ENCODE data around the gene GPR101. TPM values are rescaled to one million over a fixed set of nuclear protein-coding genes. Genes with fewer than 3 reads are reported as not detected.
"Not testable (repeated sequence)": the region's sequence is repeated elsewhere in the genome, so short reads cannot be mapped to it uniquely, and the experiment has no call there.

The GPR101 gene
- total RNA-seq, 1 experiment from 2014 or later: not detected

- Mint-ChIP-seq H3K9me3 (ENCODE audit: unreplicated experiment) (peaks cover 8% of the 10 kb centered on the region), H3K4me1 (ENCODE audit: low read depth, unreplicated experiment) (no peaks in the 10 kb centered on the region), H3K4me3 (ENCODE audit: unreplicated experiment) (no peak overlapping the region), H3K27ac (ENCODE audit: unreplicated experiment) (no peak overlapping the region), H3K36me3 (ENCODE audit: insufficient read depth, unreplicated experiment) (no peaks in the 10 kb centered on the region), H3K27me3 (ENCODE audit: insufficient read depth, unreplicated experiment) (peaks cover 7% of the 10 kb centered on the region)
- ChIA-PET POLR2A (no interaction called here), CTCF (no interaction called here)
- Histone ChIP-seq H3K4me3 (ENCODE audit: low read depth, low read length) (no peak overlapping the region), H3K27me3 (replicated peaks; ENCODE audit: control insufficient read depth, insufficient read depth, low read length) (no peaks in the 10 kb centered on the region), H3K36me3 (ENCODE audit: control insufficient read depth, insufficient read depth, low read length) (no peaks in the 10 kb centered on the region), H3K4me1 (no peaks in the 10 kb centered on the region), H3K9me3 (no peaks in the 10 kb centered on the region)
- DNase-seq: no peak
- TF ChIP-seq, protein P1, sequence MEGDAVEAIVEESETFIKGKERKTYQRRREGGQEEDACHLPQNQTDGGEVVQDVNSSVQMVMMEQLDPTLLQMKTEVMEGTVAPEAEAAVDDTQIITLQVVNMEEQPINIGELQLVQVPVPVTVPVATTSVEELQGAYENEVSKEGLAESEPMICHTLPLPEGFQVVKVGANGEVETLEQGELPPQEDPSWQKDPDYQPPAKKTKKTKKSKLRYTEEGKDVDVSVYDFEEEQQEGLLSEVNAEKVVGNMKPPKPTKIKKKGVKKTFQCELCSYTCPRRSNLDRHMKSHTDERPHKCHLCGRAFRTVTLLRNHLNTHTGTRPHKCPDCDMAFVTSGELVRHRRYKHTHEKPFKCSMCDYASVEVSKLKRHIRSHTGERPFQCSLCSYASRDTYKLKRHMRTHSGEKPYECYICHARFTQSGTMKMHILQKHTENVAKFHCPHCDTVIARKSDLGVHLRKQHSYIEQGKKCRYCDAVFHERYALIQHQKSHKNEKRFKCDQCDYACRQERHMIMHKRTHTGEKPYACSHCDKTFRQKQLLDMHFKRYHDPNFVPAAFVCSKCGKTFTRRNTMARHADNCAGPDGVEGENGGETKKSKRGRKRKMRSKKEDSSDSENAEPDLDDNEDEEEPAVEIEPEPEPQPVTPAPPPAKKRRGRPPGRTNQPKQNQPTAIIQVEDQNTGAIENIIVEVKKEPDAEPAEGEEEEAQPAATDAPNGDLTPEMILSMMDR (IDR thresholded peaks at IDR 0.05; ENCODE audit: insufficient read depth in 1 of 2, low read depth in 1 of 2, low read length in 1 of 2, severe bottlenecking in 1 of 2, unreplicated experiment in 1 of 2): no peak
- intact Hi-C loops (cut with micrococcal nuclease; ENCODE audit: unreplicated experiment): no loop called here
- no TSS peak for BruUV-seq (replicated peaks)
These were observed 5.1 kb downstream of the GPR101 start for GRCh38 chrX:137028699-137029098.

DNA sequence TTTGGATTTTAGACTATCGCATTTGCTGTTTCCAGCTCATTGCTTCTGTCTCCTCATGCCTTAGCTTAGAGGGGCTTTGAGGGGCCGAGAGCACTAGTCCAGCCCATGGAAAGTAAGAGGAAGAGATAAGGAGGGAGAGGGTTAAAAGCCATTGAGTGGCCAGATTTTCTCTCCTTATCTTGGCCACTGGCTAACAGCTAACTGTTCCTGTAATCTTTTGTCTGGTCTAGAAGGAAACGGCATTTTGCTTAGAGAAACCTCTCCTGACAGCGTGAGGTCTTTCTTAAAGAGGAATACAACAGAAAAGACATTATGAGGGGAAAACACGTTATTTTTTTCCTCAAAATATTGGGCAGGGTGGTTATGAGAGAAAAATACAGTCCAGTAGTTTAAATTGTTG lies 7.9 kb downstream of the GPR101 start:
- Mint-ChIP-seq H3K4me1 (ENCODE audit: low read depth, unreplicated experiment) (no peaks in the 10 kb centered on the region), H3K27ac (ENCODE audit: unreplicated experiment) (no peak overlapping the region), H3K27me3 (ENCODE audit: insufficient read depth, unreplicated experiment) (peaks cover 4% of the 10 kb centered on the region), H3K36me3 (ENCODE audit: insufficient read depth, unreplicated experiment) (no peaks in the 10 kb centered on the region), H3K4me3 (ENCODE audit: unreplicated experiment) (no peak overlapping the region), H3K9me3 (ENCODE audit: unreplicated experiment) (peaks cover 5% of the 10 kb centered on the region)
- TF ChIP-seq, protein P1 (IDR thresholded peaks at IDR 0.05; ENCODE audit: insufficient read depth in 1 of 2, low read depth in 1 of 2, low read length in 1 of 2, severe bottlenecking in 1 of 2, unreplicated experiment in 1 of 2): no peak
- no peaks in the 10 kb centered on the region for H3K36me3 ChIP-seq (ENCODE audit: control insufficient read depth, insufficient read depth, low read length)
- DNase-seq: no peak
- no TSS peak for BruUV-seq (replicated peaks)
- intact Hi-C loops (cut with micrococcal nuclease; ENCODE audit: unreplicated experiment): no loop called here
- POLR2A ChIA-PET: no interaction called here
- no peaks in the 10 kb centered on the region for H3K4me1 ChIP-seq
- H3K4me3 ChIP-seq (ENCODE audit: low read depth, low read length): no peak overlapping the region
- CTCF ChIA-PET: no interaction called here
- no peaks in the 10 kb centered on the region for H3K9me3 ChIP-seq
- no peaks in the 10 kb centered on the region for H3K27me3 ChIP-seq (replicated peaks; ENCODE audit: control insufficient read depth, insufficient read depth, low read length)

DNA sequence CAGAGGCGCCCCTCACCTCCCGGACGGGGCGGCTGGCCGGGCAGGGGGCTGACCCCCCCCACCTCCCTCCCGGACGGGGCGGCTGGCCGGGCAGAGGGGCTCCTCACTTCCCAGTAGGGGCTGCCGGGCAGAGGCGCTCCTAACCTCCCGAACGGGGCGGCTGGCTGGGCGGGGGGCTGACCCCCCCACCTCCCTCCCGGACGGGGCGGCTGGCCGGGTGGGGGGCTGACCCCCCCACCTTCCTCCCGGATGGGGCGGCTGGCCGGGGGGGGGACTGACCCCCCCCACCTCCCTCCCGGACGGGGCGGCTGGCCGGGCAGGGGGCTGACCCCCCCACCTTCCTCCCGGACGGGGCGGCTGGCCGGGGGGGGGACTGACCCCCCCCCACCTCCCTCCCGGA lies 33.6 kb downstream of the GPR101 start:
- intact Hi-C loops (cut with micrococcal nuclease; ENCODE audit: unreplicated experiment); CTCF ChIA-PET; H3K36me3 ChIP-seq (ENCODE audit: control insufficient read depth, insufficient read depth, low read length); POLR2A ChIA-PET; H3K4me1 Mint-ChIP-seq (ENCODE audit: low read depth, unreplicated experiment); H3K9me3 ChIP-seq; H3K4me3 ChIP-seq (ENCODE audit: low read depth, low read length); H3K36me3 Mint-ChIP-seq (ENCODE audit: insufficient read depth, unreplicated experiment); H3K27me3 Mint-ChIP-seq (ENCODE audit: insufficient read depth, unreplicated experiment); DNase-seq; H3K4me3 Mint-ChIP-seq (ENCODE audit: unreplicated experiment); H3K27me3 ChIP-seq (replicated peaks; ENCODE audit: control insufficient read depth, insufficient read depth, low read length); H3K27ac Mint-ChIP-seq (ENCODE audit: unreplicated experiment); BruUV-seq (replicated peaks); H3K4me1 ChIP-seq: not testable (repeated sequence)
- H3K9me3 Mint-ChIP-seq (ENCODE audit: unreplicated experiment): peaks cover 11% of the 10 kb centered on the region

GRCh38 chrX:136999024-136999423 lies 34.8 kb downstream of the GPR101 start:
- no peaks in the 10 kb centered on the region for H3K27me3 ChIP-seq (replicated peaks; ENCODE audit: control insufficient read depth, insufficient read depth, low read length)
- BruUV-seq (replicated peaks): no TSS peak
- no peaks in the 10 kb centered on the region for H3K36me3 ChIP-seq (ENCODE audit: control insufficient read depth, insufficient read depth, low read length)
- ChIA-PET POLR2A (no interaction called here), CTCF (no interaction called here)
- DNase-seq: no peak
- H3K4me1 ChIP-seq: no peaks in the 10 kb centered on the region
- Mint-ChIP-seq H3K27ac (ENCODE audit: unreplicated experiment) (no peak overlapping the region), H3K4me3 (ENCODE audit: unreplicated experiment) (no peak overlapping the region), H3K4me1 (ENCODE audit: low read depth, unreplicated experiment) (no peaks in the 10 kb centered on the region), H3K27me3 (ENCODE audit: insufficient read depth, unreplicated experiment) (no peaks in the 10 kb centered on the region), H3K36me3 (ENCODE audit: insufficient read depth, unreplicated experiment) (no peaks in the 10 kb centered on the region), H3K9me3 (ENCODE audit: unreplicated experiment) (no peaks in the 10 kb centered on the region)
- TF ChIP-seq, protein P1 (IDR thresholded peaks at IDR 0.05; ENCODE audit: insufficient read depth in 1 of 2, low read depth in 1 of 2, low read length in 1 of 2, severe bottlenecking in 1 of 2, unreplicated experiment in 1 of 2): no peak
- no peak overlapping the region for H3K4me3 ChIP-seq (ENCODE audit: low read depth, low read length)
- intact Hi-C loops (cut with micrococcal nuclease; ENCODE audit: unreplicated experiment): no loop called here
- H3K9me3 ChIP-seq: no peaks in the 10 kb centered on the region

All from Caco-2 (cell line).